LNCAP (cell line): ENCODE measurements around the gene NCK2.

Experiments
- TF ChIP-seq, protein P1 (sequence below): fragments of 450-650 bp; IDR thresholded peaks from 2 replicates; pipeline ENCODE4 v1.5.1; 2017; ENCODE audit warnings: mild to moderate bottlenecking

The NCK2 gene

DNA sequence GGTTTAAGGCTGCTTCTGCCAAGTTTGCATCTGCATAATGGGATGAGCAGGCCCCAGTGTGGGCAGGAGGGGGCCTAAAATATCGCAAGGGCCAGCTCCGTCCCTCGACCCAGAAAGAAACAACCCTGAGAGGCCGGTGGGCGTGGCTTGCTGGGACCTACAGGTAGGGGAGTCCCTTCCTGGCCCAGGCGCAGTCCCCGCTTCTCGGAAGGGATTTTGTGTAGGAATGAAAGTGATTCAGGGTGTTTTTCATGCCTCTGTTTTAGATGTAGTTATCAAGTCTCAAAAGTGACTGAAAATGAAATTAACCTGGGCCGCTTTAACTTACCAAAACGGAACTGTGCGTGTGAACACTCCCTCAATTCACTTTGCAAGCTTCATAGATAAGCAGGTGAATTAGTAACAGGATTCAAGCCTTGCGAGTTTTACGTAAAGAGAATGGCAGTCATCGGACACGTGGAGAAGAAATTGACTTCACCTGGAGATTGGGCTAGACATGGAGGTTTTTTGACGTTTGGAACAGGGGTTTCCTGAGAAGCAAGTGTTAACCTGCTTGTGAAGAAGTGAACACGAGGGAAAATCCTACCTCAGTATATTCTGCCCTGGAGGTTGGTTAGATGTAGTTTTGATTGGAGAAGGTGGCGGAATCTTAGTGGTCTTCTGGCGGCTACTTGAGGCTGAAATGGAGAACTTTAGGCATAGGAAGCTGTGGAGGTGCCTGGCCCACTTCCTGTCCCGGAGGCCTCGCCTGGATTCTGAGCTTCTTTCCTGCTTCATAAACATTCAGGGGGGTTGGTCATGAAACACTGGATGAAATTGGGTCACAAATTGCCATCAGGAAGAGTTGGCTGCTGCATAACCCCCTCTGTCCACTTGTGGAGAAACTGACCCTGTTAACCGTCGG is 1.7 kb downstream of the NCK2 start:
- TF ChIP-seq, protein P1, sequence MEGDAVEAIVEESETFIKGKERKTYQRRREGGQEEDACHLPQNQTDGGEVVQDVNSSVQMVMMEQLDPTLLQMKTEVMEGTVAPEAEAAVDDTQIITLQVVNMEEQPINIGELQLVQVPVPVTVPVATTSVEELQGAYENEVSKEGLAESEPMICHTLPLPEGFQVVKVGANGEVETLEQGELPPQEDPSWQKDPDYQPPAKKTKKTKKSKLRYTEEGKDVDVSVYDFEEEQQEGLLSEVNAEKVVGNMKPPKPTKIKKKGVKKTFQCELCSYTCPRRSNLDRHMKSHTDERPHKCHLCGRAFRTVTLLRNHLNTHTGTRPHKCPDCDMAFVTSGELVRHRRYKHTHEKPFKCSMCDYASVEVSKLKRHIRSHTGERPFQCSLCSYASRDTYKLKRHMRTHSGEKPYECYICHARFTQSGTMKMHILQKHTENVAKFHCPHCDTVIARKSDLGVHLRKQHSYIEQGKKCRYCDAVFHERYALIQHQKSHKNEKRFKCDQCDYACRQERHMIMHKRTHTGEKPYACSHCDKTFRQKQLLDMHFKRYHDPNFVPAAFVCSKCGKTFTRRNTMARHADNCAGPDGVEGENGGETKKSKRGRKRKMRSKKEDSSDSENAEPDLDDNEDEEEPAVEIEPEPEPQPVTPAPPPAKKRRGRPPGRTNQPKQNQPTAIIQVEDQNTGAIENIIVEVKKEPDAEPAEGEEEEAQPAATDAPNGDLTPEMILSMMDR: no peak

DNA sequence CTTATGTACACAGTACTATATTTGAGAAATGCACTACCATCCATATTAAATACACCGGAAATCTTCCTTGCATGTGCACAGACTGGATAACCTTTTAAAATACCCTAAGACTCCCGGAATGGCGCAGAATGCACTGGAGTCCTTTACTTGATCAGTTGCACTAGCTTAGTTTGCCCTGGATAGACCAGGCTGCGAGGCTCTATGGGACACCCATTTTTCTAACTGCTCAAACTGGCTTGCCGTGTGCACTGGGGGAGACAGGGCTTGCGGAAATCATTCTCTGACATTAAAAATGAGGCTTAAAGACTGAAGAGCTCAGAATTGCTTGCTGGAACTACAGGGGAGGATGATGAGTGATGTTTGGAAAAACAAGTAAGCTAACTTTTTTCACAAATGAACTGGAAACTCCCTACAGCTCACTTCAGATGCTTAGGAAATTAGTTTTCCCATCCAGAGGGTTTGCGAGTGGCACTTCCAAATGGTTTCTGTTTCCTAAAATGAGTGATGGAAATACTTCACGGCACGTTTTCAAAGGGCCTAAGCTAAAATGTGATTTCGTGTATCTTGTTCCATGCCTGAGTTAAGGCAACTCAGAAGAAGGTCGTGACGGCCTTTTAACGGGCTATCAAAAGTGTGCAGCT is 2.7 kb downstream of the NCK2 start:
- TF ChIP-seq, protein P1: no peak

DNA sequence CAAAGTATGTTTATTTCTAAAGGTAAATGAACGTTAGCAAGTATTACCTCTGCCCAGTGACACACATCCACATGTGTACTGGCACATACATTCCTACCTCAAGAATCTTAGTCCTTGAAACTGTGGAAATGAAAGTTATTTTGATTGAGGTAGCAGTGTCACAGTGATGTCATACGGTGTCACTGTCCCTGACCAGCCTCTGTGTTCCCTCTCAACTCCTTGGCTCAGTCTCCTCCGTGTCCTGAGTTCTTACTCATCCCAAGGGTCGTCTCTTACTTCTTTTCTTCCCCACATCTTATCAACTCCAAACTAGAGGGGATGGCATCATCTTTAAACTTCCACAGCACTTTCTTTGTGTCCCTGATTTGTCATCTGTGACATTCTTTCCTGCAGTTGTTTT is 3.3 kb downstream of the NCK2 start:
- TF ChIP-seq, protein P1: no peak

DNA sequence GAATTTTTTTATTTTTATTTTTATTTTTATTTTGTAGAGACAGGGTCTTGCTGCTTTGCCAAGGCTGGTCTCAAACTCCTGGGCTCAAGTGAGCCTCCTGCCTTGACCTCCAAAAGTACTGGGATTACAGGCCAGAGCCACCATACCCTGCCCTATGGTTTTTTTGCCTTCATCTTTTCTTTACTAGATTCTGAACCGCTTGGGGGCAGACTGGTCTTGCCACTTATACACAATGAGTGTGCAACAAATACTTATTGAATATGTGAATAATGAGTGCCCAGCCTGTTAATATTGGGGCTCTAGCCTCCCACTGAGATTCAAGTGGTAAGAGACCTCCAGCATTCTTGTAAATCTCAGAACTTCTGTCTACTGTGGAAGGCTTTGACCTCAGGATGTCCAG is 3.9 kb downstream of the NCK2 start:
- TF ChIP-seq, protein P1: no peak

DNA sequence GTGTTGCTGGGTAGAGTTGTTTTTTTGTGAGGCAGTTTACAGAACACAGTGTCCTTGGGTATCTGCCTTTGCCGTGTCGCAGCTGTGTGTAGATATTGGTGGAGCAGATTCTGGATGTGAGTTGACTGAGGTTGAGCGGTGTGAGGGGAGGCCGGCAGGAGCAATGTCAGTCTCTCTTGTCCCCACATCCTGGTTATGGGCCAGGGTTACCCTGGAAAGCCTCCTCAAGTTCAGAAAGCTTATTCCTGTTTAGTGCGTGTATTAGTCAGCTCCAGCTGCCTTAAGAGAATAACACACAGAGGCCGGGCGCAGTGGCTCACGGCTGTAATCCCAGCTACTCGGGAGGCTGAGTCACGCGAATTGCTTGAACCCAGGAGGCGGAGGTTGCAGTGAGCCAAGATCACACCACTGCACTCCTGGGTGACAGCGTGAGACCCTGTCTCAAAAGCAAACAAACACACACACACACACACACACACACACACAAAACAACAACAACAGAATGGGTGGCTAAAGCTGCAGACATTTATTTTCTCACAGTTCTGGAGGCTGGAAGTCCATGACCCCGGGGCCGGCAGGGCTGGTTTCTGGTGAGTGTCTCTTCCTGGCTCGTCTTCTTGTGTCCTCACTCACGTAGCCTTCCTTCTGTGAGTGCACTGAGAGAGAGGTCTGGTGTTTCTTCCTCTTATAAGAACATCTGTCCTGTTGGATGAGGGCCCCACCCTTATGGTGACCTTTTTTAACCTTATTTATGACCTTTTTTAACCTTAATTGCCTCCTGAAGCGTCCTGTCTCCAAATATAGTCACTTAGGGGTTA is 5.1 kb downstream of the NCK2 start:
- TF ChIP-seq, protein P1: no peak

DNA sequence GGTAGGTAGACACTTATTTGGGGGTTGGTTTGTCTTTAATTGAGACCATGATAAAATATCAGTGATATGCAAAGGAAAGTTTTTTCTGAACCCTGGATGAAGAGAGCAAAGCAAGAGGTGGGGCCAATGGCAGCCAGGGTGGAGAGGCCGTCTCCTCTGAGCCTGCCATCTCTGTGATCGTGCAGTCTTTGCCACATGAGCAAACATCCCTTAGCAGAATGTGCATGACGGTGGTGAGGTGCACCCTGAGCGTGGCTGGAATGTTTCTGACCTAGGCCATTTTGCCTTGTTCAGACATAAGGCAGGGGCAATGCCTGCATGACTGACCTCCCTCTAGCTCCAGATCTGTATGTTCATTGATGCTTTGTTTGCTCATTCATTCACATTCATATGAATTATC is 6.0 kb downstream of the NCK2 start:
- TF ChIP-seq, protein P1: no peak

DNA sequence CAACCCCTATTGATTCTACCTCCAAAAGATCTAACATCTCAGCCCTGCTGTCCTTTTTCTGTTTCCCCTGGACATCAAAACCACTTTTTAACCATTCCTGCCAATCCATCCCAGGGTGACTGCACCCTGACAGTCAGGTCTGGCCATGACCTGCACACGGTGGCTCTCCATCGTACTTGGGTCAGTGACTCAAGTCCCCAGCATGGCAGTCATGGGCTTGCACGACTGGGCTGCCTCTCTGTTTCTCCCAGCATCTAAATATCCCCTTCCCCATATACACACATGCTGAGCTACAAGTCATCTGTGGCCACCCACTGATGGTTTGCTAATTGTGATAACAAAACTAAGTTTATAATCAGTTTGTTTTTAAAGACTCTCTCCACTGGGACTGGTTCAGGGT is 6.6 kb downstream of the NCK2 start:
- TF ChIP-seq, protein P1: no peak
